Neural progenitor cell (in vitro differentiated cells): ENCODE measurements around the gene PHYHIPL.

Source experiments
- CTCF ChIP-seq: fragments of 200-600 bp; sonication (generic); IDR thresholded peaks from 2 replicates; pipeline ENCODE4 v1.5.1; 2017; ENCODE audit warnings: antibody characterized with exemption, mild to moderate bottlenecking
- EZH2 ChIP-seq: fragments of 200-600 bp; sonication (generic); IDR thresholded peaks from 2 replicates; pipeline ENCODE4 v1.6.1; 2017; ENCODE audit warnings: antibody characterized with exemption, mild to moderate bottlenecking, moderate library complexity
- EZH2phosphoT487 ChIP-seq: fragments of 200-600 bp; sonication (generic); IDR thresholded peaks from 2 replicates; pipeline ENCODE4 v1.6.1; 2017; ENCODE audit warnings: antibody characterized with exemption

- TF ChIP-seq CTCF = no peak
- no peak for TF ChIP-seq EZH2
- no peak for TF ChIP-seq EZH2phosphoT487
Observed at GRCh38 chr10:59143544-59143943, 32.9 kb upstream of the PHYHIPL start.
